GM12865 (cell line): ENCODE data around the gene SDF4.

Experiments used
- DNase-seq: peaks from one replicate; pipeline ENCODE4 v3.0.0; 2010; ENCODE audit warnings: low read depth
- H3K4me3 ChIP-seq: 2 replicates; pipeline ENCODE4 v1.5.1; 2011; ENCODE audit warnings: mild to moderate bottlenecking, low read depth, low read length, control low read depth
- CTCF ChIP-seq: IDR thresholded peaks from 2 replicates; pipeline ENCODE4 v1.5.1; 2011; ENCODE audit warnings: low read length, control low read depth, low read depth, inconsistent platforms; ENCODE audit not compliant: insufficient read depth; ENCODE audit errors: missing control alignments

Gene SDF4

GRCh38 chr1:1267488-1268283 is 35.9 kb upstream of the SDF4 start:
- no peak for DNase-seq
- H3K4me3 ChIP-seq, result no peak overlapping the region
- no peak for TF ChIP-seq CTCF

- DNase-seq, result no peak
- TF ChIP-seq CTCF, result no peak
- no peak overlapping the region for H3K4me3 ChIP-seq
Observed at GRCh38 chr1:1264868-1265272, 33.1 kb upstream of the SDF4 start.

GRCh38 chr1:1264026-1264425 is 32.2 kb upstream of the SDF4 start:
- DNase-seq, result no peak
- no peak overlapping the region for H3K4me3 ChIP-seq
- TF ChIP-seq CTCF, result no peak

GRCh38 chr1:1262758-1263157 is 31.0 kb upstream of the SDF4 start:
- no peak overlapping the region for H3K4me3 ChIP-seq
- no peak for DNase-seq
- TF ChIP-seq CTCF, result no peak

- no peak for DNase-seq
- no peak for TF ChIP-seq CTCF
- no peak overlapping the region for H3K4me3 ChIP-seq
Observed at GRCh38 chr1:1262071-1262470, 30.3 kb upstream of the SDF4 start.

- TF ChIP-seq CTCF, result no peak
- no peak overlapping the region for H3K4me3 ChIP-seq
- no peak for DNase-seq
Observed at GRCh38 chr1:1260843-1261560, 29.2 kb upstream of the SDF4 start.
